Glomerular visceral epithelial cell (primary cell): ENCODE results near the gene PRSS50.
"Not testable (repeated sequence)": the region's sequence is repeated elsewhere in the genome, so short reads cannot be mapped to it uniquely, and the experiment has no call there.

ENCODE experiments used
- DNase-seq: peaks from one replicate; pipeline ENCODE4 v3.0.0-alpha.2; 2016; ENCODE audit errors: extremely low spot score

The PRSS50 gene

GRCh38 chr3:46717447-46718231 is at the start of gene PRSS50:
Gene PRSS50 (minus strand): TSS chr3:46717869. CDS start chr3:46717824, 45 bp downstream.
- DNase-seq, result no peak

- DNase-seq, result no peak
Observed at GRCh38 chr3:46764206-46764605, 46.5 kb upstream of the PRSS50 start.

- DNase-seq, result no peak
Observed at GRCh38 chr3:46763178-46763577, 45.5 kb upstream of the PRSS50 start.

GRCh38 chr3:46759239-46760167 is 41.8 kb upstream of the PRSS50 start:
- no peak for DNase-seq

- DNase-seq, result no peak
Observed at GRCh38 chr3:46756642-46757041, 39.0 kb upstream of the PRSS50 start.

GRCh38 chr3:46755646-46756045 is 38.0 kb upstream of the PRSS50 start:
- no peak for DNase-seq

GRCh38 chr3:46753127-46753526 is 35.5 kb upstream of the PRSS50 start:
- not testable (repeated sequence) for DNase-seq

GRCh38 chr3:46750555-46751038 is 32.9 kb upstream of the PRSS50 start:
- no peak for DNase-seq

- DNase-seq, result no peak
Observed at GRCh38 chr3:46749129-46749528, 31.5 kb upstream of the PRSS50 start.

GRCh38 chr3:46748170-46748569 is 30.5 kb upstream of the PRSS50 start:
- no peak for DNase-seq

GRCh38 chr3:46746711-46747110 is 29.0 kb upstream of the PRSS50 start:
- no peak for DNase-seq

GRCh38 chr3:46742992-46743585 is 25.4 kb upstream of the PRSS50 start:
- no peak for DNase-seq

- not testable (repeated sequence) for DNase-seq
Observed at GRCh38 chr3:46739565-46739964, 21.9 kb upstream of the PRSS50 start.

GRCh38 chr3:46737329-46737731 is 19.7 kb upstream of the PRSS50 start:
- no peak for DNase-seq

- no peak for DNase-seq
Observed at GRCh38 chr3:46736006-46736872, 18.6 kb upstream of the PRSS50 start.

- no peak for DNase-seq
Observed at GRCh38 chr3:46734773-46735172, 17.1 kb upstream of the PRSS50 start.

- no peak for DNase-seq
Observed at GRCh38 chr3:46733026-46733800, 15.5 kb upstream of the PRSS50 start.

- no peak for DNase-seq
Observed at GRCh38 chr3:46731795-46732194, 14.1 kb upstream of the PRSS50 start.

GRCh38 chr3:46730819-46731218 is 13.2 kb upstream of the PRSS50 start:
- DNase-seq, result no peak

GRCh38 chr3:46729038-46729437 is 11.4 kb upstream of the PRSS50 start:
- DNase-seq, result no peak
